Stimulated activated CD8-positive, alpha-beta memory T cell treated with anti-CD3 and anti-CD28 coated beads, Interleukin-15, amount 100 ng/mL, for 4 hours (primary cell): ENCODE measurements around the gene DOCK10.

ENCODE experiments used
- DNase-seq, 2 donors: peaks; one replicate each; pipeline ENCODE4 v3.0.0-alpha.2; 2020; ENCODE audit warnings: low read depth in 2 of 2

DOCK10 gene

DNA sequence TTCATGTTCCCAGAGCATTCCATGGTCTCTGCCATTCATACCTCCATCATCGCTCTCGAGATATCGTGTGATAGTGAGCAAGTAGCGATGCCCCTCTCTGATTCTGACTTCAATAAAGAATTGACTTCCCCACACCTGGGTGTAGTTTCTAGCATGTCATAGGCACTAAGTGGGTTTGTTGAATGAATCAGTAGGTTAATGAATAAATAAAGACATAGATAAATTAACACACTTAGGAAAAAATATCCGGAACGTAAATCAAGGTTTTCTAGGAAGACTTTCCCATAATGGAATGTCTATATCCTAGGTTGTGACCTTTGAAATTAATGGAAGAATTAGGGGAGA is 159.1 kb downstream of the DOCK10 start:
- no peak for DNase-seq

DNA sequence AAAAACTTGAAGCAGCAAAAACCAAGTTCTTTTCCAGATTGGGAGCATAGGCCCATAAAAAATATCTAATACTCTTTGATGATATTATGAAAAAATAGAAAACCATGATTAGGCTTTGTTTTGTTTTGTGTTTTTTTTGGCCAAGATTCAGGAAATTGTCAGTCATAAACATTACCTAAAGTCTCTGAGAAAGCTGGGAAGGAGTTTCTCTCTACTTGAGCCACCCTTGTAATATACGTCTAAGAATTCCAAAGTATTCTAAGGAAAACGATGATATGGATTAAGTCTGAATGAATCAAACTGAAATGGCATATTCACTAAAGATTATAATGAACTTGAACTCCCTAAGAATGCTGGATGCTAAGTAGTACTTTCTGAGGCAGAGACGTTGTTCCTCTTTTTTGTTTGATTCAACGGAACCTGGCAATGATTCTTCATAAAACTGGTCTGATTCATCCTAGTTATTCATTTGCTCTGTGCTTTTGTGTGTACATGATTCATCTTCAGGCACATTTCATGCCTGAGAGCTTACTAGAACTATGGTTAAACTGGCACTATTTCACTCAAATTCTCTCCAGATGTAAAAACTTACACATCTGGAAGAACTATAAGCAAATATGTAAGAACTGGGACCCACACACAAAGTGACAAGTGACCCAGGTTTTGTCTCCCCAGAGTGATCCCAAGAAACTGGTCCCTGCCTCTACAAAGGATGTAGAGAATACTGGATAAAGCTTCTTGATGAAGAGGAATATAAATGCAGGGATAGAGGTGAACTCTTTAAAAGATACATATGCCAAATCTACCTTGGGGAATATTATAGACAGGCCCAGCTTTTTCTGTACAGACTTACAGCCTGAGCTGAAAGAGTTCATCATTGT is 159.7 kb downstream of the DOCK10 start:
- DNase-seq, result no peak

DNA sequence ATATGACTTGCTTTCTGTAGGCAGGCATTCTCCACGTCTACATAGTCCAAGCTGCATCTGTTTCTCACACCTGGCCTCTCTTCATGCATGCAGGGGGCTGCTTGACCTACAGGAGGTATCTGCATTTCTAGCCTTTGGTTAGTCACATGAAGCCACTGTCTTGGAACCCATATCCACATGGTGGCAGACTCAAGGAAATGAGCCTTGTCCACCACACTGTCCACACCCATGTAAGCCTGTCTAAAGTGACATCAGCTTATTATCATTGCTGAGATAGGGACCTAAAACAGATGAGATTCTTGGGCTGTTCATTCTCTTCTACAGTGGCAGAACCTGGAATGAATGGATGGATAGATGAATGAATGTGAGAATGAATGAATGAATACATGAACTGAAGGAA is 160.4 kb downstream of the DOCK10 start:
- DNase-seq, result no peak

DNA sequence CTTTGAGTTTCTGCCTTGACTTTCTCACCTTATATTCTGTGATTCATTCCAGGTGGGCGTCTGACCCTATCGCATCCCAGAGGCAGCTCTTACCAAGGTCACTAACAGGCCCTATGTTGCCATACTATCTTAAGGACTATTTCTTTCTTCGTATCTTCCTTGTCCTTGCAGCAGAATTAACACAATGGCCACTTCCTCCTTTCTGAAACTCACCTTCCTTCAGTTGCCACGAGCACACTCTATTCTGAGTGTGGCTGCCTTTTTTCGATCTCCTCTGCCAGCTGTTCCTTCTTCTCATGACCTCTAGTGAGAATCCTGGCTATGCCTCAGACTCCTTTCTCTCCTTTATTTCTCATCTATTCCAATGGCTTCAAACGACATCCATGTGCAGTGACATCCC is 165.7 kb downstream of the DOCK10 start:
- no peak for DNase-seq

DNA sequence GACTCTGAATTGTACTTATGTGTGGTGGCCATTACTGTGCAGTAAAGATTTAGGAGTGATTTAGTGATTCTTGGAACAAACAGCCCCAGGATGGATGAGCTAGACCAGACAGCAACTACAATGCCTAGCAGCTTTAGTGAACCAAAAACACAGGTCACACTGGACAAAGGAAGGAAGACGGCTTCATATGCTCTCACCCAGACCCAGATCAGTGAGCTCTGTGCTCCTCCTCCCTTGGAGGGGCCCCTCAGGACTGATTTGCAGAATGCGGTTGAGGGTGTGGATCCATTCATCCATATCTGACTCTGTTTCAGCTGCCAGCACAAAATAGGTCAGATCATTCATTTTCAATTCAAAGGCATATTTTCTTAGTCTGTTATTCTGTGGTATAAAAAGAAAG is 166.4 kb downstream of the DOCK10 start:
- no peak for DNase-seq

DNA sequence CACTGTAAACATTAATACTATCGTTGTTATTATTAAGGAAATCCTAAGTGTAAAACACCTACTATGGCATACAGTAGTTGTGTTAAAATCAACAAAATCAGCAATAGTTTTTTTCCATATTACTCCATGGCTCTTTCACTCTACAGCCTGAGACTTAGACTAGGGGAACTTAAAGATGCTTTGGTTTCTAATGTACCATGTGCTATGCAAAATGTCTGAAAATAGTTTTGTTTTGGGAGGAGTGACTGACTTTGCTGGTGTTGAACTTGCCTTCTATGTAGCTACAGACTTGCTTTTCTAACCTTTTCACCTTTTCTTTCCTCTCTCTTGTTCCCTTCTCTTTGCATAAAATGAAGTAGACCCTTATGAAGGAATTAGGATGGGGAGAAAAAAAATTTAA is 167.1 kb downstream of the DOCK10 start:
- DNase-seq, result no peak

DNA sequence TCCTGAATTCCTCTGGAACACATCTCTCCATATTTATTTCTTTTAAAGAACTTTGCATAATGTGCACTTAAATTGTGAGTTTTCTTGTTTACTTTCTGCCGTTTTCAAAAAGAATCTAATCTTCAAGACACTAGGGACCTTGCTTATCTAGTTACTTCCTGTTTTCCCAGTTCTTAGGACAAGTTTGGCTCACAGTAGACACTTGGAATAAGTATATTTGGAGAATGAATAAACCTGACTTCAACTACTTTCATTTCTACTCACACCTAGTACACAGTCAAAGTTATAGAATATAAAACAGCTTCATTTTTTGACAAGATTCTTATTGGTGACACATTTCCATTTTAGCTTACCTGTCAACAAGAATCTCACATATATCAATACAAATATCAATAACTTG is 170.5 kb downstream of the DOCK10 start:
- DNase-seq, result no peak

DNA sequence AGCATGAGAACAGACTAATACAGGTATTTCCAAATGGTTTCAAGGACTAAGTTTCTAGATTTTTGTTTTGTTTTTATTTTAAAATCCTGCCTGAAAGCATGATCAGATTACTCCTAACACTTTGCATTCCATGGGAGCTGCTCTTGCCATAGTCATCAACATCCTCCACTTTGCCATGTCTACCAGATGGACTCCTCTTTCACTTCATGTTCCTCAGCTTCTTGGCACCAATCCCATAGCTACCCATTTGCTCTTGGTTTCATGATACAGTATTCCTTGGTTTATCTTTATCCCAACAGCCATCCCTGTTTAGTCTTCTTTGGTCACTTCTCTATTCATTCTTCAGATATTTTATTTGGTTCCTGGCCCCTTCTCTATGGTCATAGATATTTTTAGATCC is 171.9 kb downstream of the DOCK10 start:
- DNase-seq, result no peak

DNA sequence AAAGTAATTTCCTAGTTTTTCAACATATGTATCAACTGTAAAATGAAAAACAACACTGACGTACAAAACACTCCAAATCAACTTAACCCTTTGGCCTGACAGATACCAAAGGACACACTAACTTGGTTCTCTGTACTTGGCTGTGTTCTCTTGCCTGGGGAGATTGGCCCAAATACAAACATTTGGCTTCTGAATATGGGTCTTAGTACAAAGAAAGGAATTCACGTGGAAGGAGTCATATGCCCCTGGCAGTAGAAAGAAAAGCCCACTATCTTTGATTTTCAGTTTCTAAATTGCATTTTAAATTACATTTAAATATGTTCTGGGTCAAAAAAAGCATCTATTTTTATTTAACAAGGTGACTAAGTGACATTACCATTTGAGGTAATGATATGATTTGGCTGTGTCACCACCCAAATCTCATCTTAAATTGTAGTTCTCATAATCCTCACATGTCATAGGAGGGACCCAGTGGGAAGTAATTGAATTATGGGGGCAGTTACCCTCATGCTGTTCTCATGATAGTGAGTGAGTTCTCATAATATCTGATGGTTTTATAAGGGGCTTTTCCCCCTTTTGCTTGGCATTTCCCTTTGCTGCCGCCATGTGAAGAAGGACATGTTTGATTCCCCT is 172.6 kb downstream of the DOCK10 start:
- no peak for DNase-seq

DNA sequence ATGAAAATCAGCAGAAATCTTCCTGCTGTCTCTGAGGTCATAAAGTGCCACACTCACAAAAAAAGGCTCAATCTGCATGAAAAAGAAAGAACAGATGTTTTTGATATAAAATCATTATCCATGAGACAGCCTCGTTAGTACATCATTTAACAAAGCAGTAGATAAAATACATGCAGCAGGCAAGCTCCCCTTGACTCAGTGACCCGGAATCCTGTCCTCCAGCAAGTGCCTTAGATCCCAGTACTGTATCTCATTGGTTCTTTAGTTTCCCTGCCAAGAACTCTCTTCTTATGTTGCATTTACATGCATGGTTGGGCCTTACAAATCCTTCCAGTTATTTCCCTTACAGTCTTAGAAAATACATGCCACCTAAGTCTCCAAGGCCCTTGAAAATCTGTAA is 177.3 kb downstream of the DOCK10 start:
- DNase-seq, result no peak

DNA sequence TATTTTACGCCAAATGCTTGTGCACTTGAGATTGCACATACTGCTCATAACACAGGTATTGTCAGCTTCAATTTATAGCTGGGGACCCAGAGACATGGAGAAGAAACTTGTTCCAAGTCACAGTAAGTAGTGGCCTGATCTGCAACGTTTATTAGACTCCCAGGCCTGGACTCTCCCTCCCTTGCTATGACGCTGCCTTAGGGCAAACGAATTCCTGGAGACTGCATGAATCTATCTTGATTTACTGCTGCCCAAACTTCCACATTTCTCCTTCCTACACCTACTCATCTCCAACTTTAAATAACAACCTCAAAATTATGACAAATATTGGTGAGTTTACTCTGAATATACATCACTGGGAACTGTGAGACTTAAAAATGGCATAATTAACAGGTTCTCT is 181.0 kb downstream of the DOCK10 start:
- no peak for DNase-seq

DNA sequence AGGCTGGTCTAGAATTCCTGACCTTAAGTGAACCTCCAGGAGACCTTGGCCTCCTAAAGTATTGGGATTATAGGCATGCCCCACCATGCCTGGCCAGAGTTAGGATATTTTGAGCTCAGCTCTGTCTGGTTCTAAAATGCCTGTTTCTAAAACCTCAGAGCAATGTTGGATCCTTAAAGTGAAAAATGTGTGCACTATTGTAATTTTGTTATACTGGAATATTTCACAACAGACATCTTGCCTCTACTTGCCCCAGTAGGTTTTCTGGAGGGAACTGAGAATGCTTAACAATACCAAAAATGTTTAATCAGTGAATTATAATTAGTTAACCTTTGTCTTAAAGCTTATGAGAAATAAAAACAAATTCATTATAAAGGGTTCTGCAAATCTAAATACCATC is 181.5 kb downstream of the DOCK10 start:
- DNase-seq, result no peak

DNA sequence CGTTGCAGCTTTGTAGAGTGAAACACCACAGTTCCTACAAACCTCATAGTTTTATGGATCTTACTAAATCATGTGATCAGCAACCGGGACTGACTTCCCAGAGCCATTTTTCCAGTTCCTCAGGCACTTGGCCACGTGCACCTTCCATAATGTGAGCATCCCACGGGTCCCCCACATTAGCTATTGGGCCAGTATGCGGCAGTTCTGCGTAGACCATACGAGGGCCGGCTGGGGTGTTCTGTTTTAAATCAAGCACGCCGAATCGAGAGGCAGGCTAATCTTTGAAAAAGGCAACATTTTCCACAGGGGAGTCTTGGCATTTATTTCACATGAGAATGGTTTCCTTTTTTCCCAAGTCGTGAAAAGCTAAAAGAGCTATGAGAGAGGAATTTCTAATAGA is 190.5 kb downstream of the DOCK10 start:
- no peak for DNase-seq

DNA sequence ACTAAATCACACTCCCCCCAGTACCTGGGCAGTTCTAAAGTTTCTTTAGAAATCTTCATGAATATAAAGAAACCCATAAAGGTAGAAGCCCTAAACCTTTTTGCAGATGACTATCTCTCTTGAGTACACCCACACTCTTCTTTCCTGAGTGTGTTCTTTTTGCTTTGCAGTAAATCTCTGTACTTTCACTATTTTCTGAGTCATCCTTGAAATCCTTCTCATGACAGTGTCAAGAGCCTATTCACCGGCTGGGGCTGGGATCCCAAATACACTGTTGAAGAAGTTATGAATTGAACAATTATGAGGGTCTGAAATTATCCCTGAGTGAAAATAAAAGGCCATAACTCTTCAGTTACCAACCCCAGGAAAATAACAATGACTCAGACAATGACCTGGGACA is 192.2 kb downstream of the DOCK10 start:
- no peak for DNase-seq

DNA sequence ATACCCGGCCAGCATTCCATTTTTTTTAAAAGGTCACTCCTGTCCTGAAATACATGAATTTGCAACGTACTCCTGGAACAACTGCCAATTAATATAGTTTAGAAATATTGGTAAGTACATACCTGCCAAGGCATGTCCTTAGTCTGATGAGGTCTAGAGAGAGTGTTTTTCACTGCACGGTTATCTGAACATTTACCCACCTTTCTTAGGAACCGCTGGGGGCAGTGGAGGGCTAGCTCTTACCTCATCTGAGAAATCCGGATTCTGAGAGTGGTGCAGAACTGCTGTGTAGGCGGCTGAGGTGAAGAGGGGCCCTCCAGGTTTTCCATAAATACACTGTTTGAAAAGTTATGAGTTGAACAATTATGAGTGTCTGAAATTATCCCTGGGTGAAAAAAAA is 193.0 kb downstream of the DOCK10 start:
- no peak for DNase-seq

DNA sequence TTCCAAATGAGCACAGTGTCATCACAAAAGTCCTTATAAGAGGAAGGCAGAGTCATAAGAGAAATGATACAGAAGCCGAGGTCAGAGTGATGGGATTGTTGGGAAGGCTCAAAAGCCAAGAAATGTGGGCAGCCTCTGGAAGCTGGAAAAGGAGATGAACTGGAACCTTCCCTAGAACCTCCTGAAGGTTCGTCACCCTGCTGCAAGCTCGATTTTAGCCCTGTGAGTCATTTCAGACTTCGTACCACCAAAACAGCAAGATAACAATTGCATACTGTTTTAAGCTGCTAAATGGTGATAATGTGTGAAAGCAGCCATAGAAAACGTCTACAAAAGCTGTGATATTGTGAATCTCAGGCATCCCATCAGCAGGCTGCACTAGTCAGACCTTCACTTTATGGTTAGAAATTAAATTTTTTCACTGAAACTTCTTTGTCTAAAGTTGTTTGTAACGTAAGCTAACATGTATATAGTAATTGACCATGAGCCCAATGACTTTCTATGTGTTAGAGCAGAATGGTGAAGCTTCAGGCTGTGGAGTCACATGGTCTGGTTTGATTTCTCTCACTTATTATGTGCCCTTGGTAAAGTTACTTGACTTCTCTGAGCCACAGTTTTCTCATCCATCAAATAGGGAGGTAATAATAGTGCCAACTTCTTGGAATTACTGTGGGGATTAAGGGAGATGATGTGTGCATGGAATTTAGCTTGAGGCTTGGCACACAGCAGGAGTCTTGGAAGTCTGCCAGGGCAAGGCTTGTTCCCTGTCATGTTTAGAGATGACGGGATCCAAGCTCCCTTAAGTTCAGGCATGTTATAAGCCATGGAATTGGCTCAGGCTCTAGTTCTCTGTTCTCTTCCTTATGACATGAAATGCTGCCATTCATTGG is 194.1 kb downstream of the DOCK10 start:
- no peak for DNase-seq

DNA sequence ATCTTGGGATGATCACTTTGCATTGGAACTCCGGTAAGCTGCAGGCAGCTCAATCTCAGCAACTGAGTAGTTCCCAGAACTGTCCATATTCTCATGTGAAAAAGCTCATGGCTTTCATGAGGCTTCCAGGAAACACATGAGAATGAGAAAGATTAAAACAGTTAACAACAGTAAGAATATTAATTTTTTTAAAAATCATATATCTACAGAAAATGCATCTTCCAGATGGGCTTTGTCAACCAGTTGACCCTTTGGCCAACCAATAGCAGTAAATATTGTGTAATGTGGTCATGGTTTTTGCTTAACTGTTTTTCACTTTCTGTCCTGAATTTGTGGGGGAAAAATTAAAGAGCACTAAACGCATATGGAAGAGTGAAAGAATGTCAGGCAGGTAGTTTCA is 194.9 kb downstream of the DOCK10 start:
- no peak for DNase-seq

DNA sequence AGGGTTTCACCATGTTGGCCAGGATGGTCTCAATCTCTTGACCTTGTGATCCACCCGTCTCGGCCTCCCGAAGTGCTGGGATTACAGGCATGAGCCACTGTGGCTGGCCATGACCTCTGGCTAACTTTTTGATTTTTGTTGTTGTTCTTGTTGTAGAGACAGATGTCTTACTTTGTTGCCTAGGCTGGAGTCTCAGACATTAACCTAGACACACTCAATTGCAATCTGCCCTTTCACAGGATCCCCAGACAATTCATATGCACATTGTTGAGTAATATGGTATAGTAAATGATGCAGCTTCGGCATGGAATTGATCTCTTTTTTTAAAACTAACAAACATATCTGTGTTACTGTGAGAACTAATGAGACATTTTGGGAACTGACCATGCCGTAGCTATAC is 195.6 kb downstream of the DOCK10 start:
- DNase-seq, result no peak

DNA sequence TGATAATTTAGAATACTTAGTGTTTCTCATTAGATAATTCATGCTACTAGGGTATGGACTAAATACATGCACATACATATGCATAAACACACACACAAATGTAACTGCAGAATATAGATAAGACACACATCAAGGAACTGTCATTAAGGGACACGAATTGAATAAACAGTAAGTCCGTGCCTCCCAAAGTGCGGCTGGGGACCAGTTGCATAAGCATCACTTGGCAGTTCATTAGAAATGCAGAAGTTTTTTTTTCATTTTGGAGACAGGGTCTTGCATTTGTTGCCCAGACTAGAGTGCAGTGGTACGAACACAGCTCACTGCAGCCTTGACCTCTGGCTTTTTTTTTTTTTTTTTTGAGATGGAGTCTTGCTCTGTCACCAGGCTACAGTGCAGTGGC is 196.1 kb downstream of the DOCK10 start:
- DNase-seq, result no peak

DNA sequence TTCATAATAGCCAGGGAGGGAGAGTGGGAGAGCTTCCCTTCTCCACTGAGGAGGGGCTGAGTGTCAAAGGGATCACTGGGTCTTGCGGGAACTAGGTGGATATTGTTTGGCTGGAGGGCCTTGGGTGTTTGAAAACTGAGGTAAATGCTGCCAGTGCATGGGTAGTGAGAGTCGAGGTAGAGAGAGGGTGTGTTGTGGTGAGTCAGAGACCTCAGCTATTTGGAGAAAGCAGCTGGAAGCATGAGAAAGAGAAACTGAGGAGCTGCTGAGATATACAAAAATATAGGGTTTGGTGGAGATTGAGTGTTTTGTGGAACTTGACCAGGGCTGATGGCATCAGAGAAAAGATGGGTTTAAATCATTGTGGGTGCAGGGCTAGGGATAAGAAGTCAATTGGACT is 199.1 kb downstream of the DOCK10 start:
- DNase-seq, result no peak

DNA sequence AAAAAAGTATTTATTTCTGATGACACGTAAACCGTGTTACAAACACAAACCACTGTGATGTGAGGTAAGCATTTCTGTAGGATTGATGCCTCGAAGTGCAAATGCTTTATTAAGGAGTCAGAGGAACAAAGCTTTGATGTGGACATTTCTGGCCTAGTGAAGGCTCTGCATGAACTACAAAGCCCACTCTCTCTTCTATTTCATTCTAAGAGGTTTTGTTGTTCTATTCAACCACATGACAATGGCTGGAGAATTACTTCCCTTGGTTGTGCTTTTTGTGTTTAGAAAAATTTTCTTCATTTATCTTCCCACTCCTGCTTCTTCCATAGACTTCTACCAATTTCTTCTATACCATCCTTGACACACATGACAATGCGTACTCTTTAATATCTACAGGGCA is 200.4 kb downstream of the DOCK10 start:
- DNase-seq, result no peak

DNA sequence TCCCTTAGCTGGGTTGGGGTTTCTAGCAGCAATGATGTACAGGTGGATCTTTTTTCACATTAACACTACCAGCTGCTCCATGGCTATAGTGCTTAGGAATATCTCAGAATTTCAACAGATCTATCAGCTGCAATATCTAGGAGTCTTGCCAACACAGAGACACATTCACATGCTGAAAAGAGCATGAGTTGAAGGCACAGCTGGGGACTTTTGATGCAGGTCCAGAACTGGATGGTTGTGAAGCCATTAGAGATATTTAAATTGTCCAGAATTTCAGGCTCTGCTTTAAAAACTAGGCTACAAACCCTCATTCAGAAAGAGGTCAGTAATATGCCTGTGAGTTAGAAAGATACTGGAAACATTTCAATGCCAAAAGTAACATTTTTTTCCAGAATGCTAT is 203.9 kb downstream of the DOCK10 start:
- DNase-seq, result no peak

DNA sequence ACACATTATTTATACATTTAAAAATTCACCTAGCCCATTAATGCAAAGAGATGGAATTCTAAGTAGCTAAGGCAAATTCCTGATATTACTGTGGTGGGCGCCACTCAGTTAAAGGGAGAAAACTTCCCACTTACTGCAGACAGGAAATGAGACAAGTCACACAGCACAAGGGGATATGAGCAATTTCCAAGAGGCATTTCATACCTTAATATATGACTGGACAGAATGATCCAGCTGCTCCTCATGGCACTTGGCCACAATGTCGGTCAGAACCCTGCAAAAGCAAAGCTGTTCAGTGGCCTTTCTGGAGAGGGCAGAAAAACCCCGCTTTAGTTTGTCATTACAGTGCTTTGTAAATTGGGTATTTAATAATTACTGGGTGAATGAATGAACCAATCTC is 204.7 kb downstream of the DOCK10 start:
- DNase-seq, result no peak
